ENCODE results near the gene APEX1.
"Not testable (repeated sequence)": the region's sequence is repeated elsewhere in the genome, so short reads cannot be mapped to it uniquely, and the experiment has no call there.

APEX1 gene

GRCh38 chr14:20436363-20436755 is 18.7 kb upstream of the APEX1 start:
- DNase-seq, result no peak

- DNase-seq, result no peak
These were observed 16.4 kb upstream of the APEX1 start for GRCh38 chr14:20438664-20439063.

- DNase-seq, result no peak
These were observed 14.6 kb upstream of the APEX1 start for GRCh38 chr14:20440465-20440864.

GRCh38 chr14:20440882-20441281 is 14.1 kb upstream of the APEX1 start:
- DNase-seq, result no peak

GRCh38 chr14:20441461-20441860 is 13.6 kb upstream of the APEX1 start:
- DNase-seq, result no peak

GRCh38 chr14:20443650-20444049 is 11.4 kb upstream of the APEX1 start:
- DNase-seq, result not testable (repeated sequence)

GRCh38 chr14:20446889-20447288 is 8.1 kb upstream of the APEX1 start:
- DNase-seq, result no peak

GRCh38 chr14:20452831-20453230 is 2.2 kb upstream of the APEX1 start:
- DNase-seq, result not testable (repeated sequence)

GRCh38 chr14:20455355-20456300 is 602 bp downstream of the APEX1 start:
- no peak for DNase-seq

GRCh38 chr14:20456971-20457370 is 1.9 kb downstream of the APEX1 start:
- DNase-seq, result no peak

GRCh38 chr14:20458031-20458789 is 3.2 kb downstream of the APEX1 start:
- DNase-seq, result no peak

GRCh38 chr14:20460458-20461224 is 5.6 kb downstream of the APEX1 start:
- peak; percentile 48 for DNase-seq

GRCh38 chr14:20461225-20462141 is 6.5 kb downstream of the APEX1 start, which contains the start of gene PIP4P1:
Gene PIP4P1, minus strand, starts transcription at chr14:20461434. Its CDS starts 109 bp downstream, at chr14:20461325.
- peak; percentile 99 for DNase-seq

GRCh38 chr14:20468764-20469241 is 13.8 kb downstream of the APEX1 start:
- DNase-seq, result no peak

- DNase-seq, result peak; percentile 87
These were observed 14.3 kb downstream of the APEX1 start, which contains the start of gene PNP for GRCh38 chr14:20469242-20469889. Gene PNP, plus strand, starts transcription at chr14:20469406. Its CDS starts 119 bp downstream, at chr14:20469525.

GRCh38 chr14:20469890-20470602 is 15.0 kb downstream of the APEX1 start:
- no peak for DNase-seq

- no peak for DNase-seq
These were observed 15.5 kb downstream of the APEX1 start for GRCh38 chr14:20470603-20470901.

- DNase-seq, result no peak
These were observed 17.6 kb downstream of the APEX1 start for GRCh38 chr14:20472536-20473169.

- no peak for DNase-seq
These were observed 21.8 kb downstream of the APEX1 start for GRCh38 chr14:20476776-20477175.

All from left hindlimb (tissue), 1 donor.